Measurements from ENCODE around the gene AHNAK. TPM values are rescaled to one million over a fixed set of nuclear protein-coding genes. Genes with fewer than 3 reads are reported as not detected.

Gene AHNAK
- total RNA-seq, 1 donor from 2014 or later: 546 TPM

DNA sequence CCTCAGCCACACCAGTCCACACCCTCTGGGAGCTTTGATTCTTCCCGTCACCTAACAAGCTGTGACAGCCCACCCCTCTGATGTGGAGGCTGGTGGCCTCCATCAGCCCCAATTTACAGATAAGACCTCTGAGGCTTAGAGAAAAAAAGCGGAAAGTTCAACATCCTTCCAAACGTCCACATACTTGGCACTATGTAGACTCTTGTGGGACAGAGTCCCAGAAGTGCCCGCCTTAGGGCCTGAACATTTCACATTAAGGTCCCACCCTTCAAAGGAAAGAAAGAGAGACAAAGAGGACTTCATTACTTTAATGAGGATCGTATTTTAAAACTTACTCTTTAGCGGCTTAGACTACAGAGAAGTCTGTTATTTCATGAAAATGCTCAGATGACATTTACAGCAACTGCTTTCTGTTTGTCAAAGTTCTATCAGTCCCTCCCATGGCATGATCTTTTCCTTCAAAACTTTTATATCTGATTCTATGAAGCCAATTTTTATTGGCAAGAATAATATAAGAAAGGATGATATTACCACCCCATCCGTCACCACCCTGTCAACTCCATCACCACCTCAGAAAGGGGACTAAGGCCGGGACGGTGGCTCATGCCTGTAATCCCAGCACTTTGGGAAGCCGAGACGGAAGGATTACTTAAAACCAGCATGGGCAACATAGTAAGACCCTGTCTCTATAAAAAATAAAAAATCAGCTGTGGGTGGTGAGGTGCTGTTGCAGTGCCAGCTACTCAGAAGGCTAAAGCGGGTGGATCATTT lies 143.5 kb downstream of the AHNAK start:
- no peak for DNase-seq (ENCODE audit: low spot score)

DNA sequence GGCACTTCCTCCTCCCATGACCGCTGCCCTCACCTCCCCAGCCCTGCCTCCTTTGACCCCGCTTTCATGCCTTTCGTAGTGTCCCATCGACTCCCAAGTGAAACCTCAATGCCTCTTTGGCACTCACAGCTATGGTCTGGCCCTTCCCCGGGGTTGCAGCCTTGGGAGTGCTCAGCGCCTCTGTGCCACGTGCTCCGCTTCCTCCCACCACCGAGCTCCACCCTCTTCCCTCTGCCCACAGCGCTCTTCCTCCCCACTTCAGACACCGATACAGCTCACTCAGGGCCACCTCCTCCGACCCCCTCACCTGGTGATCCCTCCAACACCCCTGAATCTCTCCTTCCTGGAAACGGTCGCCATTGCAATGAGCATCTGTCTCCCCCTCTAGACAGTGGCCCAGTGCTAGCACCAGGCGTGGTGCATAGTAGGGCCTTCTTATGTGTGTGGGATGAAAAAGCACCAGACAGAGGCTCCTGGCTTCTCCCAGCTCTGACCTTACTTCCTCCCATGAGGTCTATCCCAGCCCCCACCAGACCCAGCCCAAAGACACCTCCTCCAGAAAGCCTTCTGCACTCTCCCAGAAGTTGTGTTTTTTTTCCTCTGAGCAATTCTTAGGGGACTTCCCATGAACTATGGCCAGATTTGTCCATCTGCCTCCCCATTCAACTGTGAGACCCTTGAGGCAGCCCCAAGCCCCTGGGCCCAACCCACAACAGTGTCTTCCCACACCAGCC lies 144.2 kb downstream of the AHNAK start:
- peak; percentile 72 for DNase-seq (ENCODE audit: low spot score)

DNA sequence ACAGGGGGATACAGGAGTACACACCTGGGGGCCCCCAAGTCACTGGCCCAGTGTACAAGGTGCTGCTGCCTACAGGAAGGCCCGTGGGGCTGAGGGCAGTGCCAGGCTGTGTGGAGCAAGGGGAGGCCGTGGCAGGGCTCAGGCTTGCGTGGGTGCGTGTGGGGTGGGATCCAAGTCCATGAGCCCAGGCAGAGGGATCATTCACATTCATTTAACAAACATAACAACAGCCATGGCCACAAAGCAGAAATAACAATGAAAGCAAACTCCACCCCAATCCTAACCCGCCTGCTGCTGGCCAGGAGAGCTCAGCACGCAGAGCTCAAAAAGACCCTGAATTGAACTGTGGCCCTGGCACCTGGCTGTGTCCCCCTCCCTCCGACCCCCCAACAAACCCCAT lies 144.8 kb downstream of the AHNAK start:
- DNase-seq (ENCODE audit: low spot score): no peak

DNA sequence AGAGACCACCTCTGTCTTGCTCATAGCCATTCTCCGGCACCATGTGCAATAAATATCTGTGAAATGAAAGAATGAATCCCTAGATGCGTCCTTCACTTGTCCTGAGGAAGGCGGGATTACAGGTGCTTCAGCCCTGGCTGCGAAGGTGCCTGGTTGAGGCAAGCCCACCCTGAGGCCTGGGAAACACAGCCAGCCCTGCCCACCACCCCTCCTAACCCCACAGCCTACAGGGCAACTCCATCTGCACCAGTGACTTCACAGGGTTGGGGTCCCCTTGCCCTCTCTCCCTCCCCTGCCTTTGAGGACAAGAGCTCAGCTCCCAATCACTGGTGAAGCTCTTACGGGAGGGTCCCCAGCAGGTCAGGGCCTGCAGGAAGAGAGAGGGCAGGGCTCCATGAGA lies 145.2 kb downstream of the AHNAK start:
- no peak for DNase-seq (ENCODE audit: low spot score)

DNA sequence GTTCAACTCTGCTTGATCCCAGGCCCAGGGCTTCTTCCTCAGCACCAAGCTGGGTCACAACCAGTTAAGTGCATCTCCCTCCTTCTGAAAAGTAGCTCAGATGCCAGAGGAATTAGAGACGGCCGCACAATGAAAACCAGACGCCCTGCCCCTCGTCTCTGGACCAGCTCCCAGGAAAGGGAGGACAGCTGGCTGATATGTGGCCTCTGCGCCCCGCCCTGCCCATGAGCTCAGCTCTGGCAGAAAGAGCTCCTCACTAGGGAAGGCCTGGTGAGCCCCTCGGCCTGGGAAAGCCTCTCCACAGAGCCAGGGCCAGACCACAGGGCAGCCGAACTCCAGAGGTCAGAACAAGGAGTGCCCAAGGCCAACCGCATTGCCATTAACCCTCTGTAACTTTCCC lies 145.8 kb downstream of the AHNAK start:
- DNase-seq (ENCODE audit: low spot score): peak; percentile 87

DNA sequence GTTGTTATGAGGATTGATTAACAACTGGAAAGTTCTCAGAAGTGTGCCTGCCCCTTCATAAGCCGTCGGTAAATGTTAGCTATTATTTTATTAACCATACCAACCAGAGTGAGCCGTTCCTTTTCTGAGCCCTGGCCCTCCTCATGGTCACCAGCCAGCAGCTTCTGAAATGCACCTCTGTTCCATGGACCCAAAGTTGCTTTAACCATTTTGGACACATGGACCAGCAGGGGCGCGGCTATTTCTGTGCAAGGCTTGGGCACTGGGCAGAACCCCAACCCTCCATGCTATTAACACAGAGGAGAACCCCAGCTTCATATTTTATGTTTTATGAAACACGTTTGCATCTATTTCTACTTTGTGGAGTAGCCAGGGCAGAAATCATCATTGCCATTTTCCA lies 146.3 kb downstream of the AHNAK start:
- DNase-seq (ENCODE audit: low spot score): no peak

DNA sequence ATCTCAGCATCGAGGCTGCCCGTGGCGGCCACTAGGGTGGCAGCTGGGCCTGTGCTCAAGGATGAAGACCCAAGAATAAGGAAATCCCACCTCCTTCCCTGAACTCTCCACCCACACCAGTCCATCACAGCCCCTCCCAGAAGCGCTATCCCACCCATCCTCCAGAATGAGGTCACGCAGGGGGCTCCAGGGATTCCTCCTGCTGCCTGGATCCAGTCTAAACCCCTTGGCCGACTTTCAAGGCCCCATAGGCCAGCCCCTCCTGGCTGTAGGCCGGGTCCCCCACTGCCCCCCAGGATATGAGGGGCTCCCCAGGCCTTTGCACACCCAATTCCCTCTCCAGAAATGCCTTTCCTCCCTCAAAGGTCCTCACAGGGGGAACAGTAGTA lies 146.7 kb downstream of the AHNAK start:
- no peak for DNase-seq (ENCODE audit: low spot score)

DNA sequence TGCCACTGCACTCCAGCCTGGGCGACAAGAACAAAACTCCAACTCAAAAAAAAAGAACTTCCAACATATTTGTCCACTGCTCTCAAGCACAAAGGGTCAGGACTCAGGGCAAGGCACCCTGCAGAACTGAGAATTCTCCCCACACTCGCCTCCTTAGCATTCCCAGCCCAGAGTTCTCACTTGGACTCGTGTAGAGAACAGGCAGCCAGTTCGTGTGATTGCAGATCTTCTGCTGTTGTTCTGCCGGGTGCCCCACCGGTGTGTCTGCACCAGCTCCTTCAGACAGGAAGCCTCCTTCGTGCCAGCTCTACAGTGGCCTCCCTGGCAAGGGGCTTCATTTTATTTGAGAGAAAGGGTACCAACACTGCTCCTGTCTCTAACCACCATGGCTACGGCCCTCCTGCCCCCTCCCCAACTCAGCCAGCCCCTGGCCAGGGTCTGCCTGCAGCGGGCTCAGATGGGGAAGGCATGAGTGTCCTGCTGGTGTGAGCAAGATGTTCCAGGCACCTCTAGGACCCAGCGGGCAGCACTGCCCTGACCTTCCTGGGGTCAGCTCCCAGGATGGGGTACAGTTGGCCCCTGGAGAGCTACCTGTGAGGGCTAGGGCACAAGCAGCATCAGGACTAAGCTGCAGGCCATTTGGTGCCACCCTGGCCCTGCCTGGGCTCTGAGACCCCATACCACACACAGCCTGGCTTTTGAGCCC lies 147.3 kb downstream of the AHNAK start:
- no peak for DNase-seq (ENCODE audit: low spot score)

DNA sequence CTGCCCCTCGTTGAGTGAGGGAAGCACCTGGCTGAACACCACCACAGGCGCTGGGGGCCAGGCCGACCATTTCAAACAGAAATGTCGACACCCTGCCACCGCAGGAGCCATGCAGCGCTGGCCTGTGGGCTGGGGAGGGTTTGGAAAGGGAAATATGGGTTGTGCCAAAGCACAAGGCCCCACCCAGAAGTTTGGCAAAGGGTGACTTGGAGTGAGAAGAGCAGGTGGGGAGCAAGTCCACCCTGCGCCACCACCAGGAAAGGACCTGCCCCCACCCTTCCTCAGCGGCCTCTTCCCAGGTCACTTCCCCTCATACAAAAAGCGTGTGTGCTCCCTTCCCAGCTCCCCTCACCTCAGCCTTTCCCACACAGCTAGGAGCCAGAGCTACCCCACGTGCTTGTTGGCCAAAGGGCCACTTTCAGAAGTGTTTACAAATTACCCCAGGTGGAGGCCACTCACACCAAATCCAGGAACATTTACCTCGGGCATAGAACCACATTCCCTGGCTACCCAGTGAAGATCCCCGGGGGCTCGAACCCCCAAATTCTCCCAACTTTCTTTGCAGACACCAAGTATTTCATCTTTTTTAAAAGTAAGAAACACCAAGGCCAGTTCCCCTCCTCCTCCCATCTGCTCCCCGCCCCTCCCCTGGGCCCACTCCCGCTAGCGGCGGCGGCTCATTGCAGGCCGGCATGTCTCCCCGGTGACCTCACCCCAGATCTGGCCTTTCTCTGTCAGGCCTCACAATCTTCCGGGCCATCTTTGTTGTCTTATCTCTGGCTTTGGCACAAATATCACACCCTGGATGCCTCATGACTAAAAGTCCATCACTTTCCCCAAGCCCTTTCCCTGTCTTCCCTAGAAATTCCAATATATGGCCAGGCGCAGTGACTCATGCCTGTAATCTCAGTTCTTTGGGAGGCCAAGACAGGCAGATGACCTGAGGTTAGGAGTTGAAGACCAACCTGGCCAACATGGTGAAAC lies 148.3 kb downstream of the AHNAK start:
- DNase-seq (ENCODE audit: low spot score): no peak

DNA sequence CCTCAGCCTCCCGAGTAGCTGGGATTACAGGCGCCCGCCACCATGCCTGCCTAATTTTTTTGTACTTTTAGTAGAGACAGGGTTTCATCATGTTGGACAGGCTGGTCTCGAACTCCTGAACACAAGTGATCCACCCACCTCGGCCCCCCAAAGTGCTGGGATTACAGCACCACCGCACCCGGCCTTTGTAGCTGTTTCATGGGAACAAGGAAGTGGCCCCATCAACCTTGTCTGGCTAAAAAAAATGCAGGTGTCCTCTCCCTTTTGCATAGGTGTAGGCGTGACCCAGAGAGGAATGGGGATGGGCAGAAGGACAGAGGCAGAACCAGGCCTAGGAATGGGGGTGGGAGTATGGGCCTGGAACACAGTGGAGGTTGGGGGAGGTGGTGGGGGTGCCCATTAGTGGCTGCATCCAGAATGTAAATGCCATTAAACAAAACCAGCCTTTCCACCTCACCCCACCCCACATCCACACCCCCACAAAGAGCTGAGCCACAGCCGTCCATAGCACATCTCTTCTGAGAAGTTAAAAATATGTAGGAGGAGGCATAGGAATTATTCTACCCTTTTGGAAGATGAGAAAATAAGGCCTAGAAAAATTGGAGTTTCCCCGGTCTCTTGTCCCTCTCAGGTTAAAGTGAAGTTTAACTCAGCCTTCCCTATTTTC lies 150.6 kb downstream of the AHNAK start:
- DNase-seq (ENCODE audit: low spot score): no peak

DNA sequence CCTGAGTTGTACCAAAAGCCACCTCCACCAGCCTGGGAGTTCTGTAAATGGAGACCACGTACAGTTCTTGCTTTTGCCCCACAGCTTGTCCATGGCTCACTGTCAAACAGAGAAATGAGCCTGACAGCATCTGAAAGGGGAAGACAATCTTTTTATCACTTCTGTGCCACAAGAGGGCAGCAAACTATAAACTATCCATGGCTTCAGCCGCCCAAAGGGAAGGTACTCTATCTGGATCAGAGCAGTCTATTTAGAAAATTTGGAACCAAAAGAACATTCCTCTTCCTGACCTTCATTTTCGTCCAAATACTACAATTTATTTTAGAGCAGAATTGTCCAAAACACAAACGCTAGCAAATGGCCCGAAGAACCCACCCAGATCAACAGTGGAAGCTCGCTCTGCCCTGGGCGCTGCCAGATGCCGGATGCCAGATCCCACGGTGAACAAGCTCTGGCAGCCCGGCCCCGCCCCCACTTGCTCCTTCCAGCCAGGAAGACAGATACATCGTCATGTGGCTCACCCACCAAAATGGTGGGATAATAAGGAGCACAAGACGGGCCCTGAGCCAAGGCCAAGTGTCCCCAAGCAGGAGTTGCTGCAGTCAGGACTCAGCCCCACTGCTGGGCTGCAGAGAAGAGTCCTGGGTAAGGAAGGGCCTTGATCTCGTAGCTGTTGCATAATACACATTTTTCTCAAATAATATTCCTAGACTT lies 151.6 kb downstream of the AHNAK start:
- DNase-seq (ENCODE audit: low spot score): peak; percentile 85

DNA sequence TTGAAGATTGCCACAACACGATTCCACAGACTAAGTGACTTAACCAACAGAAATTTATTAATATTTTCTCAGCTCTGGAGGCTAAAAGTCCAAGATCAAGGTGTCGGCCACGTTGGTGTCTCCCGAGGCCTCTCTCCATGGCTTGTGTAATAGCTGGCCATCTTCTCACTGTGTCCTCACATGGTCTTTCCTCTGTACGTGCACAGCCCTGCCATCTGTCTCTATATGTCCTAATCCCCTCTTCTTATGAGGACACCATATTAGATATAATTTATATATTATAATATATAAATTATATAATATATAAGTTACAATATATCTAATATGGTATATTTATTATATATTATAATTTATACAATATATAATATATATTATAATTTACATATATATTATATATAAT lies 152.9 kb downstream of the AHNAK start:
- DNase-seq (ENCODE audit: low spot score): no peak

DNA sequence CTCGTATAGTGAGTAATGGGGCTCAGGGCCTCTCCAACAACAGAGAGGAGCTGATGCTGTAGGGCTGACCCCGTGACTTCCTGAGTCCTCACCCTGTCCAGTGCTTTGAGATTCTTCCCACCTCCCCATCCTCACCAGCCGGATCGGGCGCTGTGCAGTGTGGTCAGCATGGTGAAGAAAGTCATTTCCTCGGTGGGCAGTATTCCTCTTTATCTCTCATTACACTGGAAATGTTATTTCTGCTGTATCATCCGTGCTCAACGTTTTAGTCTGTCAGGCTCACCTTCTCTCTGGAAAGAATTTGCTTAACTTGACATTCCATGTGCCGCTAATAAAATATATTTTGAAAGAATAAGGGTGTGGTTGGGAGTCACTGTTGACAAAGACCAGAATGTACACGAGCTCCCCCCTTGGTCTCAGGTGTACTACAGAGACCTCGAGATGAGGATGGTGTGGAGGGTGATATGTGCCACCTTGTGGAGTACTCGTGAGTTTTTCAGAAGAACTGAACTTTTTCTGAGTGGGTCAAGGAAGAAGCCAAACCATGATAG lies 153.5 kb downstream of the AHNAK start:
- no peak for DNase-seq (ENCODE audit: low spot score)

DNA sequence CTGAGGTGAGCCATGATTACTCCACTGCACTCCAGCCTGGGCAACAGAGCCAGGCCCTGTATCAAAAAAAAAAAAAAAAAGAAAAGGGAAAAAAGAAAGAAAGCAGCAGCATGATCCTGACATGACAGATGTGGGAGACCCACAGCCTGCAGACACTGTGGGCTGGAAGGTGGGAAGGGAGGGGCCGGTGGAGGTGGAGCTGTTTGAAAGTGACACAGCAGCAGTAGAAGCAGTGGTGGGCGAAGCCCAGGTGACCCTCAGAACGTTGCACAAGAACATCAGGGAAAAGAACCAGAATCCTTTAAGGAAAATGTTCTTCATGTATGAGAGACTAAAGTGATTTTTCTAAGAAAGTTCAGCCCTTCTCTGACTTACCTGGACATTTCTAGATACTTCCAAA lies 154.1 kb downstream of the AHNAK start:
- DNase-seq (ENCODE audit: low spot score): no peak

DNA sequence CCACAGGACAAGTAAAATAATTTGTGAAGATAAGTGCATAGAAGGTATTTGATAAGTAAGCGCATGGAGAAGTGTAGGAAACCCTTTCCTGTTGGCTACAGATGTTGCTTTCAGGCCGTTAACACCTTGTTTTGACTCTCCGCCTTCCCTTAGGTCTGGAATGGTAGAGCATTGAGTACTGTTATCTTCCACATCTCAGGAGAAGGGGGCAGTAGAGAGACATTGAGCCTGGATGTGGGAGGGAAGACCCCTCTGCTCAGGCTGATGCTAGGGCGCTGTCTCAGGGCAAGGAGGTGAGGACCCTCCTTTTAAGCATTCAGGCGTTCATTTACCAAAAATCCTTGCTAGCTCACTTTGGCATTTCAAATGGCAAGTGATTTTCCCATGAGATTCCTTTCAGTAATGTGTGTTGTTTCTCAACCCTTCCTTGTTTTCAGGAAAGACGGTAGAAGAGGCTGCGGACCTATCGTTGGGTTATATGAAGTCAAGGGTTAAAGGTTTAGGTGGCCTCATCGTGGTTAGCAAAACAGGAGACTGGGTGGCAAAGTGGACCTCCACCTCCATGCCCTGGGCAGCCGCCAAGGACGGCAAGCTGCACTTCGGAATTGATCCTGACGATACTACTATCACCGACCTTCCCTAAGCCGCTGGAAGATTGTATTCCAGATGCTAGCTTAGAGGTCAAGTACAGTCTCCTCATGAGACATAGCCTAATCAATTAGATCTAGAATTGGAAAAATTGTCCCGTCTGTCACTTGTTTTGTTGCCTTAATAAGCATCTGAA lies 154.8 kb downstream of the AHNAK start:
- no peak for DNase-seq (ENCODE audit: low spot score)

DNA sequence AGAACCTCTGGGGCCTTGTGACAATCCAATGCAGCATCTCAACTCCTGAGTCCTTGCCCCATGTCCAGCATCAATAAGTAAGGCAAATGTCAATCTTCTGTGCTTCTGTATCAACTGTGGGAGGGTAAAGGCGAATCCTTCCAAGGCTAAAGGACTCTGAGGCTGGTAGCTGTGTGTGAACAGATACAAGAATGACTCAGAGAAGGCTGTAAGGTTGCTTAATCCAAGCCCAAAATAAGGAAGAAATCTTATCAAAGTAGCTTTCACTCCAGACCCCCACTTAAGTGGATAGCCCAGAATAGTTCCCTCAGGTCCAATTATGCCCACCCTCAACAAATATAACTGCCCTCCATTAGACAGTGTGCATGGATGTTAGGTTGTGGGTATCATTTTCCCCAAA lies 155.9 kb downstream of the AHNAK start:
- DNase-seq (ENCODE audit: low spot score): no peak

DNA sequence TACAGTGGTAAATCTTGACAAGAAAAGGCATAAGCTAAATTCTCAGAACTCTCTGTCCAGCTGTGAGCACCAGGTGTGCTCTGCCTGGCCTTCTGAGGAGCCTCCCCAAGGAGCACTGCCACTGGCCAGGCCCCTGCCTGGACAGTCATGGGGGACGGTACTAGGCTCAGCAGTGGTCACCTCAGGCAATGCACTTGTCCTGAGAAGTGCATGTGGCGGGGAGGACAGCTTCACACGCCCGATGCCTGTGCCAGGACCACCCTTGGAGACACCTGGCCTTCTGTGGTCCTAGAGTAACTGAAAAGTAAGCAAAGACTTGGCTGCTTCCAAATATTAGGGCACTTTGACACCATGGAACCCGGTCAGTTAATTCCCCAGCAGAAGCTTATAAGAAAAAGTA lies 156.4 kb downstream of the AHNAK start:
- no peak for DNase-seq (ENCODE audit: low spot score)

DNA sequence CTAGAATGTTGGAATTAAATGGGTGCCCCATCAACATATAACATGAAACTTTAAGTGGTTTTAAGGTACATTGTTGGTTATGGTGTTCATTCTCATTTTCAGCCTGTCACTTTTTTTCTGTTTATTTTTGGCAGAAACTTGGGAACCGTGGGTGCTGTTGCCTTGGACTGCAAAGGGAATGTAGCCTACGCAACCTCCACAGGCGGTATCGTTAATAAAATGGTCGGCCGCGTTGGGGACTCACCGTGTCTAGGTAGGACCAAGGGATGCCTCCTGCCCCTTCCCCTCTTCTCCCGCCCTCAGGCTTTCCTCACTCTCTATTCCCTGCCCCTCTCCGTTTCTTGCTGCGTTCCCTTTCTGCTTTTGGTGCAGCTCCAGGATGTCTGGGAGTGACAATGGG lies 157.6 kb downstream of the AHNAK start:
- DNase-seq (ENCODE audit: low spot score): no peak

DNA sequence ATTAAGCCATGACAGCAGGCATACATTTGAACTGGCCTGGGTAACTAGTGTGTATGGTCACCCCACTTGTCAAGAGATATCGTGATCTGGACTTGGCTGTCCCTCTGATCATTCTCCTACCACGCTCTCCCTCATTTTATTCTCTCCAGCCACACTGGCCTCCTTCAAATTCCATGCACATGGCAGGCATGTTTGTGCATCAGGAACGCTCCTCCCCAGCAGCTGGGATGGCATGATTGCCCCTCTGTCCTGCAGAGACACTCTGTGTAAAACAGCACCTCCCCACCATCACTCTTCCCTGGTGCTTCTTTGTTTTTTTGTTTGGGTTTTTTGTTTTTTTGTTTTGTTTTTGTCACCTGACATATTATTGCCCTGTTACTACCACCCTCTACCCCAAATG lies 159.2 kb downstream of the AHNAK start:
- DNase-seq (ENCODE audit: low spot score): no peak
